IgD-negative memory B cell (primary cell): ENCODE measurements around the gene TMIGD2. TPM values are rescaled to one million over a fixed set of nuclear protein-coding genes. Genes with fewer than 3 reads are reported as not detected.
A peak's percentile ranks its signal among the peaks of the same experiment; 100 is the strongest.

Experiments used
- H3K27ac Mint-ChIP-seq, 3 donors: one replicate each; pipeline ENCODE4 v1.8.0; 2020 to 2022; ENCODE audit warnings: mild to moderate bottlenecking in 3 of 3, mixed read lengths in 3 of 3, moderate library complexity in 1 of 3
- H3K27me3 Mint-ChIP-seq: one replicate; pipeline ENCODE4 v1.8.0; 2021; ENCODE audit warnings: mixed read lengths
- H3K36me3 Mint-ChIP-seq: one replicate; pipeline ENCODE4 v1.8.0; 2020; ENCODE audit warnings: mild to moderate bottlenecking, mixed read lengths
- H3K4me1 Mint-ChIP-seq, 3 donors: one replicate each; pipeline ENCODE4 v1.8.0; 2020 to 2022; ENCODE audit warnings: mixed read lengths in 3 of 3, mild to moderate bottlenecking in 1 of 3
- H3K4me3 Mint-ChIP-seq, 4 donors: one replicate each; pipeline ENCODE4 v1.8.0; 2020 to 2022; ENCODE audit warnings: mild to moderate bottlenecking in 4 of 4, mixed read lengths in 4 of 4, moderate library complexity in 3 of 4
- H3K9me3 Mint-ChIP-seq, 3 donors: one replicate each; pipeline ENCODE4 v1.8.0; 2020 to 2021; ENCODE audit warnings: mixed read lengths in 3 of 3, mild to moderate bottlenecking in 1 of 3
- polyA plus RNA-seq: library from polyadenylated mRNA; unstranded; fragments of 300-500 nt; fragmentation: Illumina TruSeq; gene quantifications from one replicate; pipeline ENCODE4 v1.2.3, GENCODE V29; 2021

Gene TMIGD2
- polyA plus RNA-seq, 1 donor from 2014 or later = 1.9 TPM

DNA sequence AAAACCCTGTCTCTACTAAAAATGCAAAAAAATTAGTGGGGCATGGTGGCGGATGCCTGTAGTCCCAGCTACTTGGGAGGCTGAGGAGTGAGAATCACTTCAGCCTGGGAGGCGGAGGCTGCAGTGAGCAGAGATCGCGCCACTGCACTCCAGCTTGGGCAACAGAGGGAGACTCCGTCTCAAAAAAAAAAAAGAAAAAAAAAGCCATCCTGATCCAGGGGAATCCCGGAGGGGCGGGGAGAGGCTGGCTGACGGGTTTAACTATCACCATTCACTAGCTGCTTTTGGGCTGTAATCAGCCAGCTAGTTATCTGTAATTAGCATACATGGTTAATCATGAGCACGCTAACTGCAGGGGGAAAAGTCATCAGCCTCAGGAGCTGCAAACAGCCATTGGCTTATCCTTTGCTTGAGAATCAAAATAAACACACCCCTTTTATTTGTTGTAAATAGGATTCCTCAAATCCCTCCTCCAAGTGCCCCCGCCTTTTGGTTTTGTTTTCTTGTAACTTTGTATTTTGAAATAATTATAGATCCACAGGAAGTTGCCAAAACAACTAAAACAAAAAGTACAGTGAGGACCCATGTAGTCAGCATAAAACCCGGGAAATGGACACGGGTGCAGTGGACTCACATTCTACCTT is 11.8 kb upstream of the TMIGD2 start:
- H3K27me3 Mint-ChIP-seq = no peaks in the 10 kb centered on the region
- no peaks in the 10 kb centered on the region for H3K9me3 Mint-ChIP-seq
- no peak overlapping the region for H3K4me3 Mint-ChIP-seq
- no peaks in the 10 kb centered on the region for H3K4me1 Mint-ChIP-seq
- H3K36me3 Mint-ChIP-seq = no peaks in the 10 kb centered on the region
- no peak overlapping the region for H3K27ac Mint-ChIP-seq

DNA sequence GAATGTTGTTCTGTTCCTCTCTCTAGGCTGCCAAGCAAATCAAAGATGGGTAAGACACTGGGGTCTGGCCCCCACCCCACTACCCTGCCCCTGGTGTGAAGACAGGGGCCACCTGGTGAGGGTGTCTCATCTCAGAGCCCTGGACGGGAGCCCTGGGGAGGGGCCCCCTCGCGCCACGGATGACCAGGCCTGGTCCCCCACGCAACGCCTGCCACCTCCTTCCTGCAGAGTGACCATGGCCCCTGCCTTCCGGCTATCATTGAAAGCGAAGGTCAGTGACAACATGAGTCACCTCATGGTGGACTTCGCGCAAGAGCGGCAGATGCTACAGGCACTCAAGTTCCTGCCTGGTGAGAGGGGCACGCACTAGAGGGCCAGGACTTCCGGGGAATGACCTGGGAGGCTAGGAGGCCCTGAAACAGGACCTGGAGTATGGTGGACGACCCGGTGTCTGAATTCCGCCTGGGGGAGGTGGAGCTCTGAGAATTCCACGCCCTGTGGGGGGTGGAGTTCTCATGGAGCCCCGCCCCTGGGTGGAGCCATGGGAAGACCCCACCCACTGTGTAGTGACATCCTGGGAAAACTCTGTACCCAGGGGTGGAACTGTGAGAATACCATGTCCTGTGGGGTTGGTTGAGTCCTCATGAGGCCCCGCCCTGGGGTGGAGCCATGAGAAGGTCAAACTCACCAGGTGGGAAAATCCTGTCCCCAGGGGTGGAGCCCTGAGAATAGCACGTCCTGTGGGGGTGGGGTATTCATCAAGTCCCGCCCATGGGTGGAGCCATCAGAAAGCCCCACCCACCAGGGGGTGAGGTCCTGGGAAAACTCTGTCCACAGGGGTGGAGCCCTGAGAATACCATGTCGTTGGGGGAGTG is 8.3 kb upstream of the TMIGD2 start:
- Mint-ChIP-seq H3K9me3 (no peaks in the 10 kb centered on the region), H3K36me3 (no peaks in the 10 kb centered on the region), H3K4me1 (no peaks in the 10 kb centered on the region), H3K27me3 (no peaks in the 10 kb centered on the region), H3K4me3 (no peak overlapping the region), H3K27ac (no peak overlapping the region)

DNA sequence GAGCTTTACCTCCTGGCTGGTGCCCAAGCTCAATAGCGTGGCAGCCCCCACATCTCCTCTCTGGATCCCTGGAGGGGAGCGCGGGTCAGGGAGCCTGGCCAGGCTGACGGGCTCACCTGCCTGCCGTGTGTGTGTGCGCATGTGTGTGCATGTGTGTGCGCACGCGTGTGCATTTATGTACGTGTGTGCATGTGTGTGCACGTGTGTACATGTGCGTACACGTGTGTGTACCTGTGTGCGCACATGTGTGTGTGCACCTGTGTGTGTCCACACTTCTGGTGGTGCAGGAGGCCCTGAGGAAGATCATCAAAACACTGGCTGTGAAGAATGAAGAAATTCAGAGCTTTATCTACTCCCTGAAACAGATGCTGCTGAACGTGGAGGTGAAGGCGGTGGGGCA is 3.5 kb upstream of the TMIGD2 start:
- peak overlapping the region in 1 of 3 donors; percentile 50 for H3K27ac Mint-ChIP-seq
- H3K4me3 Mint-ChIP-seq = peak overlapping the region in 1 of 4 donors; percentile 79
- H3K9me3 Mint-ChIP-seq = no peaks in the 10 kb centered on the region
- H3K4me1 Mint-ChIP-seq = peaks cover 0 to 3% (median 0%) of the 10 kb centered on the region in 3 donors
- peaks cover 7% of the 10 kb centered on the region for H3K27me3 Mint-ChIP-seq
- H3K36me3 Mint-ChIP-seq = no peaks in the 10 kb centered on the region

DNA sequence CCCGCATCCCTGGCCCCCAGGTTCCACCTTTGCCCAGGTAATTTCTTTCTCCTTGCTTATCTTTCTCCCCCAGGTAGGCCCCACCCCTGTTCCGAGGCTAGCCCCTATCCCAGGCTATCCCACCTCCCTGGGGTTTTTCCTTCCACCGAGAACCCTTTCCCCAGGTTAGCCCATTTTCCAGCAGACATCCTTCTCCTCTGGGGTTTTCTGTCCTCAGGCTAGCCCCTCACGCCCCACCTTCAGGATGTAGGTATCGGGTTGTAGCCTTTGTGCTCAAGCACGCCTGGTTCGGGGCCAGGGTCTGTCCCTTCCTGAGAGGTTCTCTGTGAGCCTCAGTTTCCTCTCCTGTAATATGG is 3.0 kb upstream of the TMIGD2 start:
- Mint-ChIP-seq H3K4me1 (peaks cover 0 to 3% (median 0%) of the 10 kb centered on the region in 3 donors), H3K9me3 (no peaks in the 10 kb centered on the region), H3K4me3 (peak overlapping the region in 2 of 4 donors; percentile 79 to 82), H3K27me3 (peaks cover 9% of the 10 kb centered on the region), H3K36me3 (no peaks in the 10 kb centered on the region), H3K27ac (peak overlapping the region in 1 of 3 donors; percentile 50)

DNA sequence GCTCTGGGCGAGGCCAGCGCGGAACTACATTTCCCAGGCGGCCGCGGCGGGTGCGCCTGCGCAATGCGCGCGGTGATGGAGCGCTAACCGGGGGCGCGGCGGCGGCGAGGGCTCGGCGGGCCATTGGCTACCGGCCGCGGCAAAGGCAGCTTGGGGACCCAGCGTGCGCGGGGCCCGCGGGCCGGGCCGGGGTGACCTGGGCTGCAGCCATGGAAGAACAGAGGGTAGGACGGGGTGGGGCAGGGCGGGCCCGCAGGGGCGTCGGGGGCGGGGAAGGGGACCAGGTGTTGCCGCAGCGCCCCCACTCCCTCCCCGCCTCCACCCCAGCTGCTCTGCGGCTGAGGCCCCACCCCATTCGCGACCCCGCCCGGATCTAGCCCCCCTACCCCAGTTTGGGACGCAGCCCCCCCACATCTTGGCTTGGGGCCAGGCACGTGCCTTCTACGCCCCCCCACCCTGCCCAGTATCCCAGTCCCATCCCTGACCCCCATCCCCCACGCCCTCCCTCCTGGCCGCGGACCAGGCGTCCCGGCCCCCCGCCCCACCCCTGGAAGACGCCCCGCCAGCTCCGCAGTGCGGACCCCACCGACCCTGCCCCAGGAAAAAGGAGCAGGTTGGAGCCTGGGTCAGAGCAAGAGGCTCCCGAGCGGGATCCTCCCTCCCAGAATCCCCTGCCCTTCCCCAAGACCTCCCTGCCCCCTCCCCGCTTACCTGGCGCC is 2.5 kb upstream of the TMIGD2 start, which contains the start of gene FSD1:
FSD1 (plus strand) TSS at position 61 of the 719 bp plus-strand sequence; CDS start at position 210, 149 bp downstream.
- Mint-ChIP-seq H3K4me3 (peak within 1 kb of the TSS in 2 of 4 donors; percentile 82 to 88), H3K27ac (peak within 1 kb of the TSS in 2 of 3 donors; percentile 50 to 81), H3K27me3 (peaks cover 9% of the 10 kb centered on the region), H3K4me1 (peaks cover 0 to 3% (median 0%) of the 10 kb centered on the region in 3 donors), H3K36me3 (no peaks in the 10 kb centered on the region), H3K9me3 (no peaks in the 10 kb centered on the region)

DNA sequence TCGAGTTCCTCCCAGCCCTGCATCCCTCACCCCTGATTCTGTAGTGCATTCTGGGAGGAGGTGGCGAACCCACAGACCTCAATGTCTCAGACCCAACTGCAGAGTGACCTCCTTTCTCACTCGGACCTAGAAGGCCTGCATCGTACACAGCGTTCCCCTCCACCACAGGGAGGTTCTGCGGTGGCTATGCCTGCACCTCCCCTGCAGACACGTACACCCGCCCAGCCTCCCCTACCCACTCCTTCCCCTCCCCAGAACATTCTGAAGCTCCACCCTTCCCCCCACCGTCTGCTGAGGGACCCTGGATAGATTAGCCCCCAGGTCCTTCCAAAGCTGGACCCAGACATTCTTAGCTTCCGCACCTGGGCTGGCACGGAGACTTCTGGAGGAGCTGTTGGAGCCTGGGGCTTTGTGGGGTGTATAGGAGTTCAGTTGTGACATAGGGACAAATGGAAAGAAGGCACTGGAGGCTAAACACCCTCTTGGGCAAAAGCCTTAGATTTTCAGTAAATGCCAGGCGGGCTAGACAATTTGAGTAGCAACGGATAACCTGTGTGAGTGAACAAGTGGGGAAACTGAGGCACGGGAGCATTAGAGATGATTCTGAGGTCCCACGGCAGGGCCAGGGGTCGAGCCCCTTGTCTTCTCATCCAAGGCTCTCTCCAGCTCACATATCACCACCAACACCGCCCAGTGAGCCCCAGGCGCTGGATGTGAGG is 1.8 kb upstream of the TMIGD2 start:
- Mint-ChIP-seq H3K9me3 (no peaks in the 10 kb centered on the region), H3K36me3 (no peaks in the 10 kb centered on the region), H3K4me3 (peak overlapping the region in 2 of 4 donors; percentile 76 to 88), H3K27ac (peak overlapping the region in 1 of 3 donors; percentile 81), H3K27me3 (peaks cover 9% of the 10 kb centered on the region), H3K4me1 (peaks cover 0 to 3% (median 0%) of the 10 kb centered on the region in 3 donors)

DNA sequence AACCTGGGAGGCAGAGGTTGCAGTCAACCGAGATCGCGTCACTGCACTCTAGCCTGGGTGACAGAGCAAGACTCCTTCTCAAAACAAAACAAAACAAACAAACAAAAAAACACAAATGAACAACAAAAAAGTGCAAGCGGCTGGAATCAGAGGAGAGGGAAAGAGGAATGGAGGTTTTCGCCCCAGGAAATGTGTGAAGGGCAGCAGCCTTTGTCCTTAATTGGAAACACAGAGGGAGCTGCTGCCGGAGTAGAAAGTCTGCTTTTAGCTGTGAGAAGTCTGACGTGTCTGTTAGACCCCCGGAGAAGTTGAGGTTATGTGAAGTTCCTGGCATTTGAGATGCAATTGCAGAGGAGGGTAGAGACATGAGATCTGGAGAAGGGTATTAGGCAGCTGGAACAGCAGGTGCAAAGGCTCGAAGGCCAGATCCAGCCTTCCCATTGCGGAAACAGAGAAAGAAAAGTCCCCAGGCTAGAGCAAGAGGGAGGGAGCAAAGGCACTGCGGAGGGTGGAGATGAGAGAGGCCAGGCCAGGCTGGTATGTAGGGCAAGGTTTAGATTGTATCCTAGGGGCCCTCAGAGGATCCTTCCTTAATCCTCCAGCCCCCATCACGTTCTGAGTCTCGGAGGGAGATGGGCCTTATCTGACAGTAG is 473 bp downstream of the TMIGD2 start:
- H3K36me3 Mint-ChIP-seq = no peaks in the 10 kb centered on the region
- peaks cover 9% of the 10 kb centered on the region for H3K27me3 Mint-ChIP-seq
- no peaks in the 10 kb centered on the region for H3K9me3 Mint-ChIP-seq
- H3K4me1 Mint-ChIP-seq = peaks cover 0 to 3% (median 0%) of the 10 kb centered on the region in 3 donors
- H3K4me3 Mint-ChIP-seq = peak overlapping the region in 2 of 4 donors; percentile 64 to 74
- H3K27ac Mint-ChIP-seq = no peak overlapping the region

DNA sequence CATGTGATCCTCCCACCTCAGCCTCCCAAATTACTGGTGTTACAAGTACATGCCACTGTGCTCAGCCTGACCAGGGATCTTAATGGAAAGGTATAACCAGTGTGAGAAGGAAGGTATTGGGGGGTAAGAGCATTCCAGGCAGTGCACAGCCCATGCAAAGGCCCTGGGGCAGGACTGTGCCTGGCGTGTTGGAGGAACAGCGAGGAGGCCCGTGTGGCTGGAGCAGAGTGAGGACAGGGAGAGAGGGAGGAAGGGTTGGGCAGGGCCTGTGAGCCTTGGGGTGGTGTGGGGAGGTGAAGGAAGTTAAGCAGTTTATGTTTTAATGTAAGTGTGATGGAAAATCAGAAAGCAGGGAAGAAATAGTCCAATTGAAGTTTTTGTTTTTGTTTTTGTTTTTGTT is 1.6 kb downstream of the TMIGD2 start:
- no peaks in the 10 kb centered on the region for H3K36me3 Mint-ChIP-seq
- peak overlapping the region in 1 of 4 donors; percentile 34 for H3K4me3 Mint-ChIP-seq
- no peaks in the 10 kb centered on the region for H3K9me3 Mint-ChIP-seq
- H3K27ac Mint-ChIP-seq = peak overlapping the region in 1 of 3 donors; percentile 55
- H3K27me3 Mint-ChIP-seq = peaks cover 11% of the 10 kb centered on the region
- peaks cover 0 to 3% (median 0%) of the 10 kb centered on the region in 3 donors for H3K4me1 Mint-ChIP-seq

DNA sequence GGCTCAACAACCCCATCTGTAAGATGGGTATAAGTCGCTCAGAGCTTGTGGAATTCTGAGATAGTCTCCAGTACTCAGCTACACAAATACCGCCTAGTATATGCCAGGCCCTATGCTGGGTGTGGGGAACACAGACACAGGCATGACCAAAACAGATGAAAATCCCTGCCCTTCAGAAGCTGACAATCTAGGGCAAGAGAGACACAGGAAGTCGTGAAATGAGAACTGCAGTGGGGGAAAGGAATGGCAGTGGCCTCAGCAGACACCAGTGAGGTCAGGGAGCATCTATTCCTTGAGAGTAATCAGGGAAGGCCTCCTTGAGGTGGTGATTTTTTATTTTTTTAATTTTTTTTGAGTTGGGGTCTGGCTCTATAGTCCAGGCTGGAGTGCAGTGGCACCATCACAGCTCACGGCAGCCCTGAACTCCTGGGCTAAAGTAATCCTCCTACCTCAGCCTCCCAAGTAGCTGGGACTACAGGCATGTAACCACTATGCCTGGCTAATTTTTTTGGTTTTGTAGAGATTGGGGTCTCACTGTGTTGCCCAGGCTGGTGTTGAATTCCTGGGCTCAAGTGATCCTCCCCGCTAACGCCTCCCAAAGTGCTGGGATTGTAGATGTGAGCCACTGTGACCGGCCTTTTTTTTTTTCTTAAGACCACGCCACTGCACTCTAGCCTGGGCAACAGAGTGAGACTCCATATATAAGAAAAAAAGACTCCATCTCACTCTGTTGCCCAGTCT is 3.2 kb downstream of the TMIGD2 start:
- Mint-ChIP-seq H3K9me3 (no peaks in the 10 kb centered on the region), H3K4me3 (no peak overlapping the region), H3K27ac (no peak overlapping the region), H3K27me3 (peaks cover 10% of the 10 kb centered on the region), H3K4me1 (no peaks in the 10 kb centered on the region), H3K36me3 (no peaks in the 10 kb centered on the region)

DNA sequence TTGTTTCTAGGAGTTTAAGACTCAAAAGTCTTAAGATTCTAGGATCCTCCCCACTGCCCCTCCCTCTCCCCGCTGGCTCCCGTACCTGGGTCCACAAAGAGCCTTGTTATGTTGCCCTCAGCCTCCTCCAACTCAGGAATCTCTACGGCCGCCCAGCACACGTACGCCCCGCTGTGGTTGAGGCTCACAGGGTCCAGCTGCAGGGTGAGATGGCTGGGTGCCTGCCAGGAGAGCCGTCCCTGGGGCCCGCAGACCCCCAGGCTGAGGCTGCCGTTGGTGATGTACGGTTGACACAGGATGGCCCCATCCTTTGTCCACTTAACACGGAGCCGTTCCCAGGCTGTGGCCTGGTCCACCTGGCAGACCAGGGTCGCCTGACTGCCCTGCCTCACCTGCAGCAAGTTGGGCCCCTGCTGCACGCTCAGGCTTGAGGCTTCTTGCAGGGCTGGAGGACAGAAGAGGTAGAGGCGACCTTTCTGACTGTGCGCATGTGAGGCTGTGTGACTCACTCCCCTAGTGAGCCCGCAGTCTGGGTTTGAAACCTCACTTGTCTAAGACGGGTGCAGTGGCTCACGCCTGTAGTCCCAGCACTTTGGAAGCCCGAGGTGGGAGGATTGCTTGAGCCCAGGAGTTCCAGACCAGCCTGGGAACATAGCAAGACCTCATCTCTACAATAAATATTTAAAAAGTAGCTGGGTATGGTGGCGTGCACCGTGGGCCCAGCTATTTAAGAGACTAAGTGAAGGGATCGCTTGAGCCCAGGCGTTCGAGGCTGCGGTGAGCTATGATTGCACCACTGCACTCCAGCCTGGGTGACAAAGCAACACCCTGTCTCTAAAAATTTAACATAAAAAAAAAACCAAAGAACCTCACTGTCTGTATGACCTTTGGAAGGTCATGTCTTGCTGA is 4.0 kb downstream of the TMIGD2 start:
- Mint-ChIP-seq H3K27ac (no peak overlapping the region), H3K4me1 (no peaks in the 10 kb centered on the region), H3K27me3 (peaks cover 8% of the 10 kb centered on the region), H3K36me3 (no peaks in the 10 kb centered on the region), H3K4me3 (no peak overlapping the region), H3K9me3 (no peaks in the 10 kb centered on the region)

DNA sequence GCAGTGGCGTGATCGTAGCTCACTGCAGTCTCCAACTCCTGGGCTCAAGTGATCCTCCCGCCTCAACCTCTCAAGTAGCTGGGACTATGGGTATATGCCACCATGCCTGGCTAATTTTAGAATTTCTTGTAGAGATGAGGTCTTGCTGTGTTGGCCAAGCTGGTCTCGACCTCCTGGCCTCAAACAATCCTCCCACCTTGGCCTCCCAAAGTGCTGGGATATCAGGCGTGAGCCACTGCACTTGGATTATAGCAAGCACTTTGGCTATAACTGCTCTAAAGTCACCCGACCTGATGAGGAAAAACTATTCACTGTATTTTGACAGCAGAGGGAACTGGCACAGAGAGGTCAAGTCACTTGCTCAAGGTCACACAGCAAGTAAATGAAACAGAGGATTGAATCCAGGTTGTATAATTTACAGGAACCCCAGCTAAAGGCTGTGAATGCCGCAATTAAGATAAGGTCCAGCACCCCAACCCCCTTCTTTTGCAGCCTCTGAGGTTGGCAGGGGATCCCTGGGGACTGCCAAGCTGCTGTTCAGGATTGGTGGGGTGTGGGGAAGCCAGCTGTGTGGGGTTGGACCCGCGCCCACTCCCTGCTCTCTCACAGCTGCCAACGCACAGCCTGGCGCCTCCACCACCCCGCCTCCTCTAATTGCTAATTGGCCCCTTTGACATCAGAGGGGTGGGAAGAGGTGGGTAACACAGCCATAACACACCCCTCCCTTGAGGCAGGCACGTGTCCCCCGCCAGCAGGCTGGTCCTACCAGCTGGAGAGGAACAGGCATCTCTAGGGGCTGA is 6.0 kb downstream of the TMIGD2 start:
- no peak overlapping the region for H3K4me3 Mint-ChIP-seq
- no peaks in the 10 kb centered on the region for H3K36me3 Mint-ChIP-seq
- peaks cover 8% of the 10 kb centered on the region for H3K27me3 Mint-ChIP-seq
- H3K27ac Mint-ChIP-seq = no peak overlapping the region
- no peaks in the 10 kb centered on the region for H3K4me1 Mint-ChIP-seq
- H3K9me3 Mint-ChIP-seq = no peaks in the 10 kb centered on the region

DNA sequence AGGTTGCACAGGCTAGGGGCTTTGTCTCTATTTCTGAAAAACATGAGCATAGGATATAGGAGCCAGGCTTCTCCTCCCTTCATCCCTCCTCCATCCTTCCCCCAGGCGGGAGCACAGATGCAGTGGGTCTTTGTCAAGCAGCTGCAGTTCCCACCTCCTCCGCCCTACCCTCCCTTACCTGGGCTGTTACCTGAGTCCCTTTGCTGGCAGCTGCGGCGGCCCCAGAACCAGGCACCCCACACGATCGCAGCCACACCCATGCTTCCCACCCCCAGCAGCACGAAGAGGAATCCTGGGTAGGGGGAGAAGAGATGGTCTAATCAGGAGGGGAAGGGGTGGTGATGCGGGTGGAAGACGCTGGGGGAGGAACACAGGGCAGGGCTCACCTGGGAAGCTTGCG is 7.8 kb downstream of the TMIGD2 start:
- Mint-ChIP-seq H3K4me1 (no peaks in the 10 kb centered on the region), H3K4me3 (no peak overlapping the region), H3K27me3 (peaks cover 5% of the 10 kb centered on the region), H3K9me3 (no peaks in the 10 kb centered on the region), H3K36me3 (no peaks in the 10 kb centered on the region), H3K27ac (no peak overlapping the region)
